Stimulated activated CD4-positive, alpha-beta T cell treated with anti-CD3 and anti-CD28 coated beads, Interleukin-12 subunit alpha, Interleukin-12 subunit beta, amount 100 ng/mL, for 48 hours (primary cell): ENCODE results near the gene PCGF3.
"Not testable (repeated sequence)": the region's sequence is repeated elsewhere in the genome, so short reads cannot be mapped to it uniquely, and the experiment has no call there.

ENCODE experiments used
- DNase-seq, 3 donors: peaks; one replicate each; pipeline ENCODE4 v3.0.0-alpha.2; 2020; ENCODE audit warnings: low read depth in 2 of 3, low spot score in 1 of 3

The PCGF3 gene

GRCh38 chr4:780255-780654 lies 74.6 kb downstream of the PCGF3 start:
- not testable (repeated sequence) for DNase-seq

- DNase-seq = no peak
Measured at GRCh38 chr4:780716-781492, 75.3 kb downstream of the PCGF3 start.

- DNase-seq = peak; percentile 97 to 98 (median 98)
Measured at GRCh38 chr4:781493-782216, 76.0 kb downstream of the PCGF3 start.

- DNase-seq = no peak
Measured at GRCh38 chr4:784401-785331, 79.0 kb downstream of the PCGF3 start.

- no peak for DNase-seq
Measured at GRCh38 chr4:785332-786073, 79.9 kb downstream of the PCGF3 start.

GRCh38 chr4:786074-786741 lies 80.6 kb downstream of the PCGF3 start:
- no peak for DNase-seq

- no peak for DNase-seq
Measured at GRCh38 chr4:786861-787300, 81.2 kb downstream of the PCGF3 start.

GRCh38 chr4:787561-787981 lies 81.9 kb downstream of the PCGF3 start:
- no peak for DNase-seq

GRCh38 chr4:788006-788635 lies 82.5 kb downstream of the PCGF3 start:
- DNase-seq = no peak

GRCh38 chr4:788636-789297 lies 83.1 kb downstream of the PCGF3 start:
- DNase-seq = no peak

GRCh38 chr4:789571-790465 lies 84.2 kb downstream of the PCGF3 start:
- no peak for DNase-seq

- no peak for DNase-seq
Measured at GRCh38 chr4:790466-790820, 84.8 kb downstream of the PCGF3 start.

- no peak for DNase-seq
Measured at GRCh38 chr4:791252-791897, 85.7 kb downstream of the PCGF3 start.

- DNase-seq = peak in 2 of 3 donors; percentile 25 to 43
Measured at GRCh38 chr4:791898-792625, 86.4 kb downstream of the PCGF3 start.

GRCh38 chr4:792626-793092 lies 87.0 kb downstream of the PCGF3 start:
- DNase-seq = peak in 1 of 3 donors; percentile 15

- DNase-seq = no peak
Measured at GRCh38 chr4:793093-793861, 87.6 kb downstream of the PCGF3 start.
